Measurements from ENCODE around the gene LHX1.

LHX1 gene

GRCh38 chr17:36939802-36940312 is 2.6 kb downstream of the LHX1 start:
- no peak for DNase-seq

- no peak for DNase-seq
Observed at GRCh38 chr17:36940313-36941264, 3.3 kb downstream of the LHX1 start.

- DNase-seq = no peak
Observed at GRCh38 chr17:36941265-36942010, 4.2 kb downstream of the LHX1 start.

GRCh38 chr17:36942019-36942599 is 4.8 kb downstream of the LHX1 start:
- DNase-seq = no peak

DNA sequence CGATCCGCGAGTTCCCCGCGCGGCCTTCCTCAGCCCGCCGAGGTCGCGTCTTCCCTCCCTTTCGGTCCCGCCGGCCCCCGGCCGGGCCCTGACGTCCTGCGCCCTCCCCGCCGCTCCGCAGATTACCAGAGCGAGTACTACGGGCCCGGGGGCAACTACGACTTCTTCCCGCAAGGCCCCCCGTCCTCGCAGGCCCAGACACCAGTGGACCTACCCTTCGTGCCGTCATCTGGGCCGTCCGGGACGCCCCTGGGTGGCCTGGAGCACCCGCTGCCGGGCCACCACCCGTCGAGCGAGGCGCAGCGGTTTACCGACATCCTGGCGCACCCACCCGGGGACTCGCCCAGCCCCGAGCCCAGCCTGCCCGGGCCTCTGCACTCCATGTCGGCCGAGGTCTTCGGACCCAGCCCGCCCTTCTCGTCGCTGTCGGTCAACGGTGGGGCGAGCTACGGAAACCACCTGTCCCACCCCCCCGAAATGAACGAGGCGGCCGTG is 5.4 kb downstream of the LHX1 start:
- no peak for DNase-seq

DNA sequence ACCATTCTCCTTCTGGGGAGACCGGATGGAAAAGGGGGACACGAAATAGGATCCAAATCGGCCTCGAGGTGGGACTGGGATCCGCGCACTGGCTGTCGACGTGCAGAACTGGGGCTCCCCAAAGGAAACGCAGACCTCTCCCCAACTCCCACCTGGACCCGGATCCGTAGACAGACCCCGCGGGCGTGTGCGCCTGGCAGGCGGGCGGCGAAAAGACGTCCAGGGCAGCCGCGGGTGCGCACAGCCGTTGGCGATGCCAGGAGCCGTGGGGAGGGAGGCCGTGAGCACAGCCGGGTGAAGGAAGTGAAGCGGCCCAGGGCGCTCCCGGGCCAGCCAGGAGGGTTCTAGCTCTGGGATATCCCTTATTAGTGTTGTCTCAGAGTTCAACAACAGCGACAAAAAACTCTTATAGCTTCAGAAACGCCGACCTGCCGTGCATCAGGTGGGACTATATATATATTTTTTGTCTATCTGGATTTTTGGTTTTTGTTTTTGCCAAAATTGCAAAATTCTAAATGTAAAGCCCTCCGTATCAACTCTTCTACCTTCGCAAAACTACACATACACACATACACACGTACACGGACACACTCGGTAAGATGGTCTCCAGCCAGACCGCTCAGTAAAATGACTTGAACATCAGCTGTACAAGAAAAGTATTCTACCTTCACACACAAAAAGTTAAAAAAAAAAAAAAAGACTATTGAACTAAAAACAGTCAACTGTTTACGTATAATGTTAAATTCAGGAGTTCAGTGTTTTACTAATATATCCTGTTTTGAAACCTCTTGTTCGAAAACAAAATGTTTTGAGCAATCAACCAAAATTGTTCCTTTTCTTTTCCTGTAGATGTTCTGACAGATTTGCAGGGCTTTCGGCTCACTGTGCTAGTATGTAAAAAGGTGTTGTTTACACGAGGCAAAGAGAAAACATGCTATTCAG is 6.2 kb downstream of the LHX1 start:
- no peak for DNase-seq

DNA sequence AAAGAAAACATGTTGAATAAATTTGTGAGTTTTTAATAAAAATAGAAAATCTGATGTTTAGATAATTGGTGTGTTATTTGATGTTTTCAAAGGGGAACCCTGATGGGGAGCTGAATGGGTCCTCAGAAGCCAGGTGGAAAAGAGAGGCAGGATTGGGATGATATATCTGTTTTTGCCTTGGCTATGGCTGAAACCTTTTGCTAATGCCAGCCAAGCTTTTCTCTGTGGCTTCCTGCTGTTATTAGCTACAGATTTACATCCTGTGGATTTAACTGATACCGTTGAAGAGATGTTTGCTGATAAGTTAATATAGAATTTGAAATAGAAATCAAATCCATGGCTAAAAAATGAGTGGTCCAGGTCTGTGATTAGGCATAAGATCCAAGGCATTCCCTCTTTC is 7.3 kb downstream of the LHX1 start:
- DNase-seq = no peak

DNA sequence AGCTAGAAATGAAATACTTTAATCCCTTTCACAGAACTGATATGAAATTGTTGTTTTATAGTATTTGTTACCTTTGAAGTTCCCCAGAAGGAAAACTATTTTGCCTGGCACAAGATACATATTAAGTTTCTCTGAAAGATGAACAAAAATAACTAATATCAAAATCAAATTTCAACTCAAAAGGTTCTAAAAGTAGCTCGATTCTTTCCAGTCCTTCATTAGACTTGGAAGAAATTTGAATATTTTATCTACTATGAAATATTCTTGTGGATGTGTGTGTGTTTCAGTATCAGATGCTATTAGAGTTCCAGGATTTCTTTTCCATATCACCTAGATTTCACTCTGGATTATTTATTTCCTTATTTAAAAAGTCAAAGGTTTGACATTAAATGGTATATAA is 7.9 kb downstream of the LHX1 start:
- DNase-seq = no peak

DNA sequence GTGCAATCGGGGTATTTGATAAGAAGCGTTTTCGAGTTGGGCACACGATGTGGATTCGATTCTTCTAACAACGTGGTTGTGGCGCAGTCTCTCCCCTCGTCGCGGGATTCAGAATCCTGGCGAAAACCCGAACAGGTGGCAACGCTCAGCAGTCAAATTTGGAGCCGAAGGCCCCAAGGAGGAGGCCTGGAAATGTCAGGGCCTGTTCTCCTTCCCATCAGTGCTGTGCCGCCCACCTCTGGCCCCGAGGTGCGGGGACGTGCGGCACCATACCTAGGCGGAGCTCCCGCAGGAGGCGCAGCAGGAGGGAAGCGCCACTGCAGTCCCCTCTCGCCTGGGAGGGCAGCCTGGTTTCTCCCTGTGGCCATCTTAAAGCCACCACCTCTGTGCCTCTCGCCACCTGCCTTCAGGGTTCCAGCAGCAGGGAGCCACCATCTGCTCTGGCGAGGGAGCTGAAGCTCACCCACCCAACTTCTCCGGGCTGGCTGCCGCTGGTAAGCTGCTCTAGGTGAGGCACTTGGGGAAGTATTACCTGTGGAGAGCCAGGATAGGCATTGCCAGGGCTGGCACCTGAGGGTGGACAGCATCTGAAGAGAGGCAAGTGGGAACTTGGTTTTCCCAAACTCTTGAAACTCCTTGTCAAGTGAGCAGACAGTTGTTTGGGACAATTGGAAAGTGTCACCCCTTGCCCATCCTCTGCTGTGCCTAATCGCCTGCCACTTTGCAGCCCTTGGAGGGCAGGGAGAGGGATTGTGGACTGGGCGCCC is 8.9 kb downstream of the LHX1 start:
- DNase-seq = no peak

GRCh38 chr17:36946726-36947091 is 9.4 kb downstream of the LHX1 start:
- no peak for DNase-seq

DNA sequence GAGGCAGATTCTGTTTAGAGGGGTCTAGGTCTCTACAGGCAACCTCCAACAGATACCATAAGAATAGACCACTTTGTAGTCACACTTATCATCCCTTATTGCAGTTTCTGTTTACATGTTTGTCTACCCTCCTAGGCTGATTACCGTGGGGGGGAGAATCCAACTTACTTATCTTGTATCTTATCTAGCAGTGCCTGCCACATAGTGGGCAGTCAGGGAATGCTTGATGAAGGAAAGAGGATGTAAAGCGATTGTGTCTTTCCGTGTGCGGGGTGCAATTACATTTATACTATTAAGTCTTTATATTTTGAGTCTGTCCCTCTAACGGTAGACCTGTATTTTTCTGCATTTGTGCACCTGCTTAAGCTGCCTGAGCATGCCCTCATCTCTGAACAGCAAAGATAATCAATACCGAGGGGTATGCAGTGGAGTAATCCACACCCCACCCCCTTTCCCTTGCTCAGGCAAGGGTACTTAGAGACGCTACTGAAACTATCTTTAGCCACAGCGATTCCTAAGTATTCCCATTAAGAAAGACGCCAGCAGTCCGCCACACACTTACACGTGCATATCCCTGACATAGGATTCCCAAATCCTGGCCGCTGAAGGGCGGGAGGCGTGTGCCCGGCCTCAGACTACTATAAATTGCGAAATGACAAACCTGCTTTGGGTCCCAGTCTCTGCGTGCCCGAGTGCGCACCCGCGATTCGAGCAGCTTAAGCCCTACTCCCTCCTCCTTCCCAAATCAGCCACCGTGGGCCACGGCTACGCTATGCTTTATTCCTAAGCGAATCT is 10.8 kb downstream of the LHX1 start:
- no peak for DNase-seq

GRCh38 chr17:36948717-36949460 is 11.6 kb downstream of the LHX1 start, which contains the start of gene AATF:
Gene AATF, plus strand, starts transcription at chr17:36948954. Its CDS starts 172 bp downstream, at chr17:36949126.
- peak; percentile 94 for DNase-seq

- DNase-seq = no peak
Observed at GRCh38 chr17:36949461-36949927, 12.2 kb downstream of the LHX1 start.

- DNase-seq = no peak
Observed at GRCh38 chr17:36950027-36950426, 12.8 kb downstream of the LHX1 start.

DNA sequence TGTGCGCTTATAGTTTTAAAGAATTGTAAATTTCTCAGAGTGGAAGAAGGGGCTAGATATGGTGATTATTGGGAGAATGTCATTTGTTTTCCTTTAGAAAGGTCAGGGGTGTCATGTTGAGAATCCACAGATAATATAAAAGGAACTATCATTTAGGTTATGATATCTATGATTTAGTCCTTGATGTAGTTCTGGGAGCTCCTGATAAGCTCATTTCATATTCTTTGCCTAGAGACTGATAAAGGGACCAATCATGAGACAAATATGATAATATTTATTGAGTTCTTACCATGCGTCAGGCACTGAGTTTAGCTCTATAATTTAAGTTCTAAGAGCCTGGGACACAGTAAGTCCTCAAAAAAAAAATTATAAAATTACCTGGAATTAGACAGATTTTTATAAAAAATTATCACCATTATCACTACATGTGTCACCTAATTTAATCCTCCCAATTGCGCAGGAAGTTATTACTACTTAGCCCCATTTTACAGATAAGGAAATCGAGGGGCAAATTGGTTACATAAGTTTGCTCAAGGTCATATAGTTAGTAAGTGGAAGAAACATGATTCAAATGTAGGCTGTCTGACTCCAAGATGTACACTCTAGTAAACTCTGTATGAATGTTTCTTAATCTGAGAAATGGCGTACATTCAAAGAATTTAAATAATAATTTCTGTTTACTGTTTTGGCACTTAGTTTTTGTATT is 14.0 kb downstream of the LHX1 start:
- no peak for DNase-seq

DNA sequence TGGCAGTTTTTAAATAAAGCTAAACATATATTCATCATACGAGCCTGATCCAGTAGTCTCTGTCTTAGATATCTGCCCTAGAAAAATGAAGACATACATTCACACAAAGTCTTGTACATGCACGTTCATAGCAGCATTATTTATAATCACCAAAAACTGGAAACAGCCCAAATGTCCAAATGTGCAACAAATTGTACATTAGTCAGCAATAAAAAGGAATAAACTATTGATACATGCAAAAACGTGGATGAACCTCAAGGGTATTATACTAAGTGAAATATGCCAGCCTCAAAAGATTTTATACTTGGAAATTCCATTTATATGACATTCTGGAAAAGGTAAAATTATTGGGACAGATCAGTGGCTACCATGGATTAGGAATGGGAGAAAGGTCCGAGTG is 34.2 kb downstream of the LHX1 start:
- no peak for DNase-seq

- DNase-seq = no peak
Observed at GRCh38 chr17:36972186-36972700, 35.0 kb downstream of the LHX1 start.

GRCh38 chr17:36972905-36973304 is 35.6 kb downstream of the LHX1 start:
- no peak for DNase-seq

Data from activated CD4-positive, alpha-beta T cell treated with anti-CD3 and anti-CD28 coated beads for 1 hour (primary cell).